Measurements from ENCODE around the gene CHRNG. TPM values are rescaled to one million over a fixed set of nuclear protein-coding genes. Genes with fewer than 3 reads are reported as not detected.

CHRNG gene
- polyA plus RNA-seq, 1 donor from 2014 or later, result not detected

DNA sequence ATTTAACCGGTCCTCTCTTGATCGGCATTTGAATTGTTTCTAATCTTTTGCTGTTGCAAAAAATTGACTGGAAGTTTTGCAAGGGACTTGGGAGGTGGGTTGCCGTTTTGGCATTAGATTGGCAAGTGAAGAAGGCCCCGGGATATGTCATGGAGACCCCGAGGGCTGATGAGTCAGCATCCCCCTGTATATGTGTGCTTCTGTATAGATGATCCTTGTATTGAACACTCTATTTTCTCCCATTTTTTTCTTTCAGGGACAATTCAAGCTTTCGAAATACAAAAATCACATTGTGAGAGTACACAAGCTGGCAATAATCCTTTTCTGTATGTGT, 41.1 kb downstream of the CHRNG start:
- H3K27ac Mint-ChIP-seq, result no peak overlapping the region
- peaks cover 6% of the 10 kb centered on the region for H3K36me3 Mint-ChIP-seq
- H3K4me3 Mint-ChIP-seq, result no peak overlapping the region

DNA sequence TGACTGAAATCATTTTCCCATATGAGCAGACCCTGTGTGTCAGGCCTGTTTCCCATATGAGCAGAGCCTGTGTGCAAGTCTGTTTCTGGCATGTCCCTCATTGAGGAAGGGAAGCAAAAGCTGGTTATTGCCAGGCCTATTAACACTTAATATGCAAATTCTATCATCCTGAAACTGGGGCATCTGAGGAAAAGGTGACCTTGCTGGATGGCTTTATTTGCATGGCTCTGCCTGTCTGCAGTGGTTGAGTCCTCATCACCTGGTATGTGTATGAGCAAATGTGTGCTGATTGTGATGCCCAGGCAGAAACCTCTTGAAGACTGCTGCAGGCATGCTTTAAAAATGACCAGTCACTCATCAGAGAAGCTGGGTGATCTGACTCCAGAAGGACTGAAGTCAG, 42.2 kb downstream of the CHRNG start:
- H3K27me3 Mint-ChIP-seq, result no peaks in the 10 kb centered on the region
- H3K4me3 Mint-ChIP-seq, result no peak overlapping the region
- peaks cover 4% of the 10 kb centered on the region for H3K36me3 Mint-ChIP-seq
- no peak overlapping the region for H3K27ac Mint-ChIP-seq
- H3K4me1 Mint-ChIP-seq, result peaks cover 0 to 2% (median 0%) of the 10 kb centered on the region in 3 donors
- H3K9me3 Mint-ChIP-seq, result no peaks in the 10 kb centered on the region

More for the DNA sequence above, 41.1 kb downstream of the CHRNG start:
- H3K27me3 Mint-ChIP-seq, result no peaks in the 10 kb centered on the region
- H3K4me1 Mint-ChIP-seq, result peaks cover 0 to 6% (median 0%) of the 10 kb centered on the region in 3 donors
- no peaks in the 10 kb centered on the region for H3K9me3 Mint-ChIP-seq

DNA sequence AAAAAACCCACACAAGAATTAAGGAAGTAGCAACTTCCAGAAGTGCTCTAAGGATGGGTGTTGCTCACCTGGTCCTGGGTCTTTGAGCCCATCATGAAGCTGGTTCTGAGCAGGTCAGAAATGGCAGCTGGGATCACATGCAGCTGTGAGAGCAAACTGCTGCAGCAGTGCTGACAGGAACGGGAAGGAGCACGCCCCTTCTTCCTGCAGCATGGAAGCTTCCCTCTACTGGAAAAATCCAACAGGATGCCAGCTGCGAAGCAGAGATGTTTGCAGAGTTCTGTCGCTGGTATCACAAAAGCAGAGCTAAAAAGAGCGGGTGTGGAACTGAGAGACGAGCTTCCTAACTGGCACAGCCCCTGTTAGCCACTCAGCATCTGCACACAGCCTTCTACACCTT, 44.7 kb downstream of the CHRNG start:
- Mint-ChIP-seq H3K4me3 (no peak overlapping the region), H3K27ac (no peak overlapping the region), H3K4me1 (peaks cover 0 to 2% (median 0%) of the 10 kb centered on the region in 3 donors), H3K27me3 (no peaks in the 10 kb centered on the region), H3K9me3 (no peaks in the 10 kb centered on the region), H3K36me3 (peaks cover 4% of the 10 kb centered on the region)

GRCh38 chr2:232586943-232587505, 47.5 kb downstream of the CHRNG start:
- H3K4me1 Mint-ChIP-seq, result no peaks in the 10 kb centered on the region
- H3K27ac Mint-ChIP-seq, result no peak overlapping the region
- H3K27me3 Mint-ChIP-seq, result no peaks in the 10 kb centered on the region
- H3K36me3 Mint-ChIP-seq, result peaks cover 4% of the 10 kb centered on the region
- no peak overlapping the region for H3K4me3 Mint-ChIP-seq
- no peaks in the 10 kb centered on the region for H3K9me3 Mint-ChIP-seq

- Mint-ChIP-seq H3K27me3 (no peaks in the 10 kb centered on the region), H3K4me3 (no peak overlapping the region), H3K36me3 (peaks cover 4% of the 10 kb centered on the region), H3K9me3 (no peaks in the 10 kb centered on the region), H3K4me1 (no peaks in the 10 kb centered on the region), H3K27ac (no peak overlapping the region)
These were observed 48.0 kb downstream of the CHRNG start for GRCh38 chr2:232587512-232587911.

DNA sequence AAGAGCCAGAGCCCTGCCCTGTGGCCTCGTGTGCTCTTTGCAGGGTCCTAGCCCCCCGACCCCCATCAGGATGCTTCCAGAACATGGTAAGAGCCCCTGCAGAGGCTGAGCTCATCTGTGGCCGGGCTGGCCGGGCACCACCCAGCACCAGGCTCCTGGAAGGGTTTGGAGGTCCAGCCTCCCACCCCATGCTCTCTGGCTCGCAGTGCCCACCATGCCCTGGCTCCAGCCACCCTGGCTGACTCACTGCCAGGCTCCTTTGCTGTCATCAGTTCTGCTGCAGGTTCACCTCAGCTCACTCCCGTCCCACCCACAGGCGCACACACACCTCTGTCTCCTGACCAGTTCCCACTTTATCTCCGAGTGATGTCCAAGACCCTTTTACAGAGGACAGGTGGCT, 48.5 kb downstream of the CHRNG start:
- no peaks in the 10 kb centered on the region for H3K4me1 Mint-ChIP-seq
- no peak overlapping the region for H3K4me3 Mint-ChIP-seq
- H3K27ac Mint-ChIP-seq, result no peak overlapping the region
- no peaks in the 10 kb centered on the region for H3K9me3 Mint-ChIP-seq
- H3K36me3 Mint-ChIP-seq, result peaks cover 2% of the 10 kb centered on the region
- H3K27me3 Mint-ChIP-seq, result no peaks in the 10 kb centered on the region

GRCh38 chr2:232588680-232589585, 49.4 kb downstream of the CHRNG start:
- Mint-ChIP-seq H3K27ac (no peak overlapping the region), H3K9me3 (no peaks in the 10 kb centered on the region), H3K4me3 (no peak overlapping the region), H3K36me3 (peaks cover 2% of the 10 kb centered on the region), H3K4me1 (no peaks in the 10 kb centered on the region), H3K27me3 (no peaks in the 10 kb centered on the region)

- Mint-ChIP-seq H3K27me3 (no peaks in the 10 kb centered on the region), H3K9me3 (no peaks in the 10 kb centered on the region), H3K4me1 (no peaks in the 10 kb centered on the region), H3K4me3 (no peak overlapping the region), H3K36me3 (peaks cover 4% of the 10 kb centered on the region), H3K27ac (no peak overlapping the region)
These were observed 53.4 kb downstream of the CHRNG start for GRCh38 chr2:232592772-232593395.

- Mint-ChIP-seq H3K36me3 (peaks cover 4% of the 10 kb centered on the region), H3K4me1 (no peaks in the 10 kb centered on the region), H3K9me3 (no peaks in the 10 kb centered on the region), H3K27ac (no peak overlapping the region), H3K4me3 (no peak overlapping the region), H3K27me3 (no peaks in the 10 kb centered on the region)
These were observed 54.5 kb downstream of the CHRNG start for GRCh38 chr2:232593982-232594381.

Other genes with a start within 250 kb of the CHRNG start
- gene ALPP, start 160.9 kb upstream of the CHRNG start, polyA plus RNA-seq, result not detected
- not detected for gene ALPG, start 132.8 kb upstream of the CHRNG start, polyA plus RNA-seq
- not detected for gene ALPI, start 83.5 kb upstream of the CHRNG start, polyA plus RNA-seq
- gene ECEL1, start 51.9 kb upstream of the CHRNG start, polyA plus RNA-seq, result not detected
- not detected for gene PRSS56, start 19.3 kb upstream of the CHRNG start, polyA plus RNA-seq
- not detected for gene CHRND, start 13.5 kb upstream of the CHRNG start, polyA plus RNA-seq
- 5.3 TPM for gene TIGD1, start 10.9 kb downstream of the CHRNG start, polyA plus RNA-seq
- 55.3 TPM for gene EIF4E2, start 11.0 kb downstream of the CHRNG start, polyA plus RNA-seq
- gene EFHD1, start 93.9 kb downstream of the CHRNG start, polyA plus RNA-seq, result 0.73 TPM
- 24.3 TPM for gene GIGYF2, start 157.6 kb downstream of the CHRNG start, polyA plus RNA-seq
- 0.09 TPM for gene KCNJ13, start 236.9 kb downstream of the CHRNG start, polyA plus RNA-seq

All from IgD-negative memory B cell (primary cell).